Vagina (tissue), 2 donors: ENCODE data around the gene ALDH1L1.

ENCODE experiments used
- CTCF ChIP-seq, 3 experiments: fragments of 450-650 bp in 2 of 3; fragments of 200-600 bp in 1 of 3; sonication (generic) in 1 of 3; IDR thresholded peaks; one replicate each; pipeline ENCODE4 v1.5.1; 2017 to 2019; ENCODE audit warnings: antibody characterized with exemption in 3 of 3, mild to moderate bottlenecking in 2 of 3, moderate library complexity in 2 of 3
- POLR2A ChIP-seq, 2 donors: fragments of 450-650 bp; IDR thresholded peaks; one replicate each; pipeline ENCODE4 v1.6.1; 2017; ENCODE audit warnings: antibody characterized with exemption in 2 of 2, mild to moderate bottlenecking in 2 of 2, moderate library complexity in 2 of 2
- POLR2AphosphoS5 ChIP-seq, 2 donors: sonication (generic); formaldehyde crosslinking; IDR thresholded peaks; one replicate each; pipeline ENCODE4 v1.9.0; 2017; ENCODE audit warnings: antibody characterized with exemption in 2 of 2, mild to moderate bottlenecking in 2 of 2, low read depth in 1 of 2; ENCODE audit not compliant: insufficient read depth in 1 of 2

GRCh38 chr3:126128504-126129397, 51.6 kb downstream of the ALDH1L1 start:
- TF ChIP-seq POLR2A (IDR thresholded peaks at IDR 0.05) (no peak), CTCF (IDR thresholded peaks at IDR 0.05) (no peak), POLR2AphosphoS5 (IDR thresholded peaks at IDR 0.05; ENCODE audit: insufficient read depth in 1 of 2, low read depth in 1 of 2) (no peak)
